ENCODE measurements around the gene CCL2.

DNA sequence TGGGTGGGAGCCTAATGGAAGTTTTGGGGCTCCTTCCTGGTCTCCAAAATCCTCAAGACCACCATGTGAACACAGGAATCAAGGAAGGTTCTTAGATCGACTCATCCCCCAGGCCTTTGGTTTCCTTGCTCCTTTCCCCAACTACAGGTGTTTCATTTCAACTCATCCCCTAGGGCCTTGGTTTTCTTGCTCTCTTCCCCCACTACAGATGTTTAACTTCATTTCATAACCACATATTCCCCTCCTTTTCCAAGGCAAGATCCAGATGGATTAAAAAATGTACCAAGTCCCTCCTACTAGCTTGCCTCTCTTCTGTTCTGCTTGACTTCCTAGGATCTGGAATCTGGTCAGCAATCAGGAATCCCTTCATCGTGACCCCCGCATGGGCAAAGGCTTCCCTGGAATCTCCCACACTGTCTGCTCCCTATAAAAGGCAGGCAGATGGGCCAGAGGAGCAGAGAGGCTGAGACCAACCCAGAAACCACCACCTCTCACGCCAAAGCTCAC, 30.3 kb downstream of the CCL2 start, which contains the start of gene CCL11:
- TF ChIP-seq CTCF (IDR thresholded peaks at IDR 0.05): no peak
- TF ChIP-seq EZH2 (IDR thresholded peaks at IDR 0.05; ENCODE audit: borderline replicate concordance, insufficient read depth, low read depth, low read length, poor library complexity, severe bottlenecking): no peak

All from B cell (primary cell).